PFSK-1 (cell line): ENCODE data around the gene MSANTD1.

Source experiments
- FOXP2 ChIP-seq: optimal IDR thresholded peaks from 2 replicates; pipeline ENCODE3; 2011; ENCODE audit warnings: borderline replicate concordance, control low read depth, inconsistent platforms; ENCODE audit not compliant: insufficient read depth; ENCODE audit errors: extremely low read length, extremely low read depth
- POLR2AphosphoS5 ChIP-seq: IDR thresholded peaks from 2 replicates; pipeline ENCODE4 v1.6.1; 2012; ENCODE audit warnings: low read depth, mild to moderate bottlenecking, control low read depth, low read length, moderate library complexity
- REST ChIP-seq, 2 experiments: IDR thresholded peaks; 2 replicates each; pipeline versions ENCODE4 v1.6.1 to v1.8.0; 2011 to 2012; ENCODE audit warnings: low read depth in 2 of 2, low read length in 2 of 2, control low read depth in 1 of 2, inconsistent platforms in 1 of 2, mild to moderate bottlenecking in 1 of 2, moderate library complexity in 1 of 2; ENCODE audit not compliant: insufficient read depth in 1 of 2
- SIN3A ChIP-seq: IDR thresholded peaks from 2 replicates; pipeline ENCODE4 v1.6.1; 2012; ENCODE audit warnings: mild to moderate bottlenecking, low read length, moderate library complexity, borderline replicate concordance; ENCODE audit not compliant: insufficient read depth
- TAF1 ChIP-seq: IDR thresholded peaks from 2 replicates; pipeline ENCODE4 v1.6.1; 2012; ENCODE audit warnings: low read length, control low read depth, borderline replicate concordance; ENCODE audit not compliant: insufficient read depth

Gene MSANTD1

DNA sequence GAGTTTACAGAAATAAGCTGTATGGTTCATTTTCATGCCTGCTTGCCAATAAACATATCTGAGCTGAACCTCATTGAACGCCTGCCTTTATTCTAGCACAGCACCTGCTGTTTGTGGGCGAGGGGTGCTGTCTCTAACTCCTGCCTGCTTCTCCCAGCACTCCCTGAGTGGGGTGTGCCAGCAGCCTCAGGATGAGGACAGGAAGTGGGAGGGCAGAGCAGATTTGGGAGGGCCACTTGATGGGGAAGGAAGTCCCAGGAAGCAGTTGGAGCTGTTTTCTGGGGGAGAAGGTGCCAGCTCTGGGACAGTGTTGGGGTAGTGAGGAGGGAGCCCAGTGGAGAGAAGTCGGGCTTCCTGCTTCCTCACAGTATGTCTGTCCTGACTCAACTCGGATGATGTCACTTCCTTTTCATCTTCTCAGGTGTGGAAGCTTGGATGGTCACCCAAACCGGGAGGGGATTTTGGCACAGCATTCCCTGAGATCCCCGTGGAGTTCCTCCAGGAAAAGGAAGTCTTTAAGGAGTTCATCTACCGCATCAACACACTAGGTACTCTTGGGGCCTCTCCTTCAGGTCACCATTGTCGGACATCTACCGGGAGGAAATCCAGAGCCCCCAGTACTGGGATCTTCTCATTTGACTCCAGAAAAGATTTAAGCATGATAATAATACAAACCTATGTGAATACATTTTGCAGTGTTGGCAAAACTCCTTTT lies 29.0 kb upstream of the MSANTD1 start:
- TF ChIP-seq FOXP2 (no peak), TAF1 (no peak), POLR2AphosphoS5 (no peak), REST (IDR thresholded peaks at IDR 0.05; ENCODE audit: insufficient read depth in 1 of 2, low read depth in 2 of 2, low read length in 2 of 2) (no peak), SIN3A (no peak)

DNA sequence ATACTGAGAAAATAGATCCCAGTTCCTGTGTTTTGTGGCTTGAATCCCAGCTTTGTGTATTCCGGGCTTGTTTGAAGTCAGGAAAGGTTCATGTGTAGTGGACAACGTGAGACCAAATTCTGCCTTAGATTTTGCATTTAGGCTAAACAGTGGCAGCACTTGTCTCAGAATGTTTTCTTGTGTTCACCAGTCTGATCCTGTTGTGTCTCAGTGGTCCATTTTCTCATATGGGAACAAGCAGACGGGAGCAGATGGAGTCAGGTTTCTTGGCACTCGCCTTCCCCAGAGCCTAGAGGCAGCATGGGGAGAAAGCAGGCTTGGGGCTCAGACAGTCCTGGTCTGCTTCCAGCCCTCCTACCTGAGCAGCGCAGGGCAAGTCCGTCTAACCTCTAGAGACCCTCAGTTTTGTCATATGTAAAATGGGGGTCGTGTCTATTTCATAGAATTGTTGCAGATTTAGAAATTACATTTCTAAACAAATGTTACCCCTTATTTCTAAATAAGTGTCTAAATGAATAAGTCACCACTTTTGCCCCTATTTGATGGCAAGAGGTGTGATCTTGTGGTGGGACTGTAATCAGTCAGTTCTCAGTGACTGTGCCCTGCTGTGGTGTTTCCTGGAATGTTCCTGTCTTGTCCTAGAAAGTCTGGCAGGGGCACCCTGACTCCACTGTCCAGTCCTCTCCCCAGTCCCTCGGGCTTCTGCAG lies 28.3 kb upstream of the MSANTD1 start:
- TF ChIP-seq TAF1: no peak
- no peak for TF ChIP-seq FOXP2
- no peak for TF ChIP-seq SIN3A
- no peak for TF ChIP-seq REST (IDR thresholded peaks at IDR 0.05; ENCODE audit: insufficient read depth in 1 of 2, low read depth in 2 of 2, low read length in 2 of 2)
- TF ChIP-seq POLR2AphosphoS5: no peak

DNA sequence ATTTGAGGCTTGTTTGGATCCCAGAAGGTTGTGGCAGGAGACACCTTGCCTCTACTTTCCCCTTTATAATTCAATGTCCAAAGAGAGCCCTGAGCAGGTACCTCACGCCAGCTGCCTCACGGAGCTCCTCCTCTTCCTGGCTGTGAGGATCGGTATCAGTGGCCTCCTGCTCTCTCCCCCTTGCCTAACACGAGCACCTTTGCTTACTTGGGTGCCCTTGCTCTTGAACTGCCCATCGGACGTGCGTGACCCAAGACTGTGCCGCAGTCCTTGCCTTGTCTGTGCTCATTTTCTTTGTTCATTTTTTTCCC lies 27.8 kb upstream of the MSANTD1 start:
- TF ChIP-seq REST (IDR thresholded peaks at IDR 0.05; ENCODE audit: insufficient read depth in 1 of 2, low read depth in 2 of 2, low read length in 2 of 2): no peak
- TF ChIP-seq POLR2AphosphoS5: no peak
- no peak for TF ChIP-seq FOXP2
- no peak for TF ChIP-seq TAF1

DNA sequence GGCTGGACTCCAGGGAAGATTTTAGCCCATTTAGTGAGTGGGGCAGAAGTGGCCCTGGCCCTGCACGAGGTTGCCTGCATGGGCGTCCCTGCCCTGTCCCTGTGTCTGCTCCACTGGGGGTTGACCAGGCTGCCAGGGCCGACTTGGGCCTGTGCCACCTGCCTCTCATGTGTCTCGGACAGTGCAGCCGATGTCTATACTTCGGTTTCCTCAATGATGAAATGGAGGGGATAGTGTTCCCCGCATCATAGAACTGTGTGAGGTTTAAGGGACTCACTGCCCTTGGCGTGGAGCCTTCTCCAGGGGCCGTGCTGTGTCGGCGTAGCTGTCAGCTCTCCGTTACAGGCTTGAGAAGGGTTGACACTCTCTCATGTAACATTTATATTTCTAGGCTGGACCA lies 27.0 kb upstream of the MSANTD1 start:
- TF ChIP-seq POLR2AphosphoS5: no peak
- TF ChIP-seq FOXP2: no peak
- TF ChIP-seq TAF1: no peak
- no peak for TF ChIP-seq SIN3A
- TF ChIP-seq REST (IDR thresholded peaks at IDR 0.05; ENCODE audit: insufficient read depth in 1 of 2, low read depth in 2 of 2, low read length in 2 of 2): no peak

DNA sequence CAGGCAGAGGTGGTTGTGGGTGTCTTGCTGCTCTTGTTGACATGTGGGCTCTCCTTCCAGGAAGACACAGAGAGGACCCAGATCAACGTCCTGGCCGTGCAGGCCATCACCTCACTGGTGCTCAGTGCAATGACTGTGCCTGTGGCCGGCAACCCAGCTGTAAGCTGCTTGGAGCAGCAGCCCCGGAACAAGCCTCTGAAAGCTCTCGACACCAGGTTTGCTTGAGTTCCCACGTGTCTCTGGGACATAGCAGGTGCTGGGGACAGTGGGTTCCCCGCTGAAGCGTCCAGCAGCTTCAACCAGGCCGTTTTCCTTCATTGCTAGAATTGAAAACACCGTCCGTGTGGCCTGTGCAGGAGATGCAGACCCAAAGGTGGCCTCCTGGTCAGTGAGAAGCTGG lies 25.6 kb upstream of the MSANTD1 start:
- TF ChIP-seq FOXP2: no peak
- TF ChIP-seq POLR2AphosphoS5: no peak
- TF ChIP-seq REST (IDR thresholded peaks at IDR 0.05; ENCODE audit: insufficient read depth in 1 of 2, low read depth in 2 of 2, low read length in 2 of 2): no peak
- no peak for TF ChIP-seq TAF1
- no peak for TF ChIP-seq SIN3A
